ENCODE results near the gene TBL1Y. TPM values are rescaled to one million over a fixed set of nuclear protein-coding genes. Genes with fewer than 3 reads are reported as not detected.
"Not testable (repeated sequence)": the region's sequence is repeated elsewhere in the genome, so short reads cannot be mapped to it uniquely, and the experiment has no call there.

TBL1Y gene
- polyA plus RNA-seq, result 2.8 TPM
- long read RNA-seq, donor 1, result 0 reads
- long read RNA-seq, donor 2, result 0 reads
- long read RNA-seq, donor 3, result 0 reads
- long read RNA-seq, donor 4, result 0 reads
- long read RNA-seq, donor 5, result 0 reads
- long read RNA-seq, donor 6, result 0 reads
- long read RNA-seq, donor 7, result 0 reads
- long read RNA-seq, donor 8, result 0 reads
- long read RNA-seq, donor 9, result 0 reads
- long read RNA-seq, donor 10, result 0 reads
- long read RNA-seq, donor 11, result 0 reads

DNA sequence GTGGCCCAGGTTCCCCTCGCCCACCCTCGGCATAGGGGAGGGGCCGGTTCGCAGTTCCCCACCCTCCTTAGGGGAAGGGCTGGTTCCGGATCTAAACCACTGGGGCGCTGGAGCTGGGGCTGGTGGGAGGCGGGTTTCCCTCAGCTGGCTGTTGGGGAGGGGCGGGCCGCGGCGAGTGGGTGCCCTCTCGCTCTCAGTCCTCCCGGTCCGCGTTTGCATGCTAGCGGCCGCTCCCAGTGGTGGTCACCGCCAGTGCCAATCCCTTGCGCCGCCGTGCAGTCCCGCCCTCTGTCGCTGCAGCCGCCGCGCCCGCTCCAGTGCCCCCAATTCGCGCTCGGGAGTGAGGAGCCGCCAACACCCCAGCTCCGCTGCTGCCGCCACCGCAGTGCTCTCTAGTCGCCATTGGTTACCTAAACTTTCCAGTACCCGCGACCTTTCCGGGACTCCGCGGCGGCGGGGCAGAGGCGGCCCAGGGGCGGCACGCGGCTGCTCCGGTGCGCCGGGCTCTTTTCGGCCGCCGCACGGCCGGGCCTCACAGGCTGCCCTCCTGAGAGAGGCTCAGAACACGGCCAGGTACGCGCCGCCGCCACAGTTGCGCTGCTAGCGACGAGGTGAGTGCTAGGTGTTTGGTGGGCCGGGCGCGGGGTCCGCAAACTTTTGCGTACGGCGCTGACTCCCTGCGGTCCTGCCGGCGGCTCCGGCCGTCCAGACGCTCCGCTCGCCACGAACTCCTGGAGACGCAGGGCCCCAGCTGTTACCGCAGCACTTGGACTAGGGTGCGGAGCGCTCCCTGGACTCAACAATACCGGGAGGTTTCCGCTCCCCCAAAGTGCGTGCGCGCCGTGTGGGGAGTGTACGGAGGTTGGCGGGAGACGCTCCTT is at the start of gene TBL1Y:
Gene TBL1Y (plus strand): TSS at position 326 of the 881 bp plus-strand sequence. CDS start 114,388 bp downstream, outside the sequence.
- peak within 1 kb of the TSS; percentile 69 for H3K27ac ChIP-seq (ENCODE audit: low read length)
- WGBS (ENCODE audit: insufficient coverage, low lambda C conversion rate), result no CpG with 5 or more reads among the region's 91 CpGs

GRCh38 chrY:6894496-6894895 is 16.0 kb upstream of the TBL1Y start:
- Histone ChIP-seq H3K9me3 (ENCODE audit: control insufficient read depth, low read depth, low read length) (no peaks in the 10 kb centered on the region), H3K27ac (ENCODE audit: low read length) (no peak overlapping the region), H3K36me3 (ENCODE audit: control insufficient read depth, insufficient read depth, low read length) (no peaks in the 10 kb centered on the region), H3K4me1 (ENCODE audit: control insufficient read depth, insufficient read depth, low read length) (no peaks in the 10 kb centered on the region), H3K4me3 (ENCODE audit: low read length) (no peak overlapping the region), H3K27me3 (ENCODE audit: control insufficient read depth, insufficient read depth, low read length) (no peaks in the 10 kb centered on the region)
- no peak for DNase-seq
- WGBS (ENCODE audit: insufficient coverage, low lambda C conversion rate), result no CpG with 5 or more reads among the region's 3 CpGs

More for the DNA sequence above, at the start of gene TBL1Y:
- Histone ChIP-seq H3K36me3 (ENCODE audit: control insufficient read depth, insufficient read depth, low read length) (peaks cover 1% of the 10 kb centered on the region), H3K4me3 (ENCODE audit: low read length) (peak within 1 kb of the TSS; percentile 68), H3K4me1 (ENCODE audit: control insufficient read depth, insufficient read depth, low read length) (no peaks in the 10 kb centered on the region), H3K9me3 (ENCODE audit: control insufficient read depth, low read depth, low read length) (no peaks in the 10 kb centered on the region), H3K27me3 (ENCODE audit: control insufficient read depth, insufficient read depth, low read length) (no peaks in the 10 kb centered on the region)
- peak in 1 of 2 donors; percentile 68 for DNase-seq

DNA sequence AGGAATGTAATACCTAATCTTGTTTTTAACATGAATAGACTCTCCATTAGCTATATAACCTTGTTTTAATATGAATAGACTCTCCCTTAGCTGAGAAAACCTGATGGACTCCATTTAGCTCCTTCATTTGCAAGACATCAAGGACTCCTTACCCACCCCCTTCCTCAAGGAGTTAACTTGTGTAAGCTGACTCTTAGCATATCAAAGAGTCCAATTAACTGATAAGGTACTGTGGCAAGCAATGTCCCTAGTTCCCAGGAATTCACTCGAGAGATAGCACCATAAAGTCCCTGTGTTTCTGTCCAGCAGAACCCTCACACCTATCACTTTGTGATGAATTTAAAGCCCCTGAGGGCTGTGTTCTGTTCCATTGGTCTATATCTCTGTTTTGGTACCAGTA is 15.3 kb upstream of the TBL1Y start:
- WGBS (ENCODE audit: insufficient coverage, low lambda C conversion rate), result no CpG with 5 or more reads among the region's 1 CpG
- H3K4me1 ChIP-seq (ENCODE audit: control insufficient read depth, insufficient read depth, low read length), result no peaks in the 10 kb centered on the region
- DNase-seq, result no peak
- H3K27me3 ChIP-seq (ENCODE audit: control insufficient read depth, insufficient read depth, low read length), result no peaks in the 10 kb centered on the region
- H3K36me3 ChIP-seq (ENCODE audit: control insufficient read depth, insufficient read depth, low read length), result no peaks in the 10 kb centered on the region
- H3K27ac ChIP-seq (ENCODE audit: low read length), result no peak overlapping the region
- no peak overlapping the region for H3K4me3 ChIP-seq (ENCODE audit: low read length)
- no peaks in the 10 kb centered on the region for H3K9me3 ChIP-seq (ENCODE audit: control insufficient read depth, low read depth, low read length)

DNA sequence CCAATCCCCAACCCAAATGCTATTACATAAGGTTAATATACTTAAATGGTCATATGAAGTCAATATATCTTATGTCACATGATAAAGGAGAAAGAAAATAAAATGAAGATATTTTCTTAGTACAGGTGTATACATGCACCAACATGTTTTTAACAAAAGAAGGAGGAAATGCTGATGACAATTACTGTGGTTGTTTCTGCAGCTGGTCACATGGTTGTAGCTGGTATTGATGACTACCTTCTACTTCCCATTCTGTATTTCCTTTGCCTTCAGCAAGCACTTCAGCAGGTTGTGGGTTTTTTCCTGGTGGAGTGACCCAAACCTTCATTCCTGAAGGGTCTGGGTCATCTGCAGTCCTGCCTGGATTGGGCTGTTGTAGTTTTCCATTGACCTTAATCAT is 8.4 kb upstream of the TBL1Y start:
- not testable (repeated sequence) for H3K27ac ChIP-seq (ENCODE audit: low read length); H3K4me1 ChIP-seq (ENCODE audit: control insufficient read depth, insufficient read depth, low read length); H3K4me3 ChIP-seq (ENCODE audit: low read length); H3K36me3 ChIP-seq (ENCODE audit: control insufficient read depth, insufficient read depth, low read length); H3K9me3 ChIP-seq (ENCODE audit: control insufficient read depth, low read depth, low read length); DNase-seq; H3K27me3 ChIP-seq (ENCODE audit: control insufficient read depth, insufficient read depth, low read length)

- no peak for DNase-seq
- no peak overlapping the region for H3K27ac ChIP-seq (ENCODE audit: low read length)
- H3K27me3 ChIP-seq (ENCODE audit: control insufficient read depth, insufficient read depth, low read length), result no peaks in the 10 kb centered on the region
- H3K4me1 ChIP-seq (ENCODE audit: control insufficient read depth, insufficient read depth, low read length), result no peaks in the 10 kb centered on the region
- no CpG with 5 or more reads among the region's 1 CpG for WGBS (ENCODE audit: insufficient coverage, low lambda C conversion rate)
- no peaks in the 10 kb centered on the region for H3K36me3 ChIP-seq (ENCODE audit: control insufficient read depth, insufficient read depth, low read length)
- no peak overlapping the region for H3K4me3 ChIP-seq (ENCODE audit: low read length)
- H3K9me3 ChIP-seq (ENCODE audit: control insufficient read depth, low read depth, low read length), result no peaks in the 10 kb centered on the region
These were observed 2.9 kb upstream of the TBL1Y start for GRCh38 chrY:6907591-6907990.

DNA sequence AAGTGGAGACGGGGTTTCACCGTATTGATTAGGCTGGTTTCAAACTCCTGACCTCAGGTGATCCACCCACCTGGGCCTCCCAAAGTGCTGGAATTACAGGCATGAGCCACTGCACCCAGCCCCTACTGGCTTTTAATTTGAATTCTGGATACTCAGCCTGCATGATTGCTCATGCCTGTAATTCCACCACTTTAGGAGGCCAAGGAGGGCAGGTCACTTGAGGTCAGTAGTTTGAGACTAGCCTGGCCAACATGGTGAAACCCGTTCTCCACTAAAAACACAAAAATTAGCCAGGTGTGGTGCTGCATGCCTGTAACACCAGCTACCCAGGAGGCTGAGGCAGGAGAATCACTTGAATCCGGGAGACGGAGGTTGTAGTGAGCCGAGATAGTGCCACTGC is 2.5 kb upstream of the TBL1Y start:
- not testable (repeated sequence) for H3K4me3 ChIP-seq (ENCODE audit: low read length); H3K27me3 ChIP-seq (ENCODE audit: control insufficient read depth, insufficient read depth, low read length); H3K27ac ChIP-seq (ENCODE audit: low read length); H3K4me1 ChIP-seq (ENCODE audit: control insufficient read depth, insufficient read depth, low read length); H3K36me3 ChIP-seq (ENCODE audit: control insufficient read depth, insufficient read depth, low read length); H3K9me3 ChIP-seq (ENCODE audit: control insufficient read depth, low read depth, low read length); DNase-seq
- no CpG with 5 or more reads among the region's 6 CpGs for WGBS (ENCODE audit: insufficient coverage, low lambda C conversion rate)

GRCh38 chrY:6909118-6909521 is 1.4 kb upstream of the TBL1Y start:
- H3K27me3 ChIP-seq (ENCODE audit: control insufficient read depth, insufficient read depth, low read length), result no peaks in the 10 kb centered on the region
- DNase-seq, result peak in 1 of 2 donors; percentile 89
- WGBS (ENCODE audit: insufficient coverage, low lambda C conversion rate), result no CpG with 5 or more reads among the region's 14 CpGs
- no peaks in the 10 kb centered on the region for H3K36me3 ChIP-seq (ENCODE audit: control insufficient read depth, insufficient read depth, low read length)
- no peaks in the 10 kb centered on the region for H3K4me1 ChIP-seq (ENCODE audit: control insufficient read depth, insufficient read depth, low read length)
- no peak overlapping the region for H3K4me3 ChIP-seq (ENCODE audit: low read length)
- no peaks in the 10 kb centered on the region for H3K9me3 ChIP-seq (ENCODE audit: control insufficient read depth, low read depth, low read length)
- peak overlapping the region; percentile 69 for H3K27ac ChIP-seq (ENCODE audit: low read length)

DNA sequence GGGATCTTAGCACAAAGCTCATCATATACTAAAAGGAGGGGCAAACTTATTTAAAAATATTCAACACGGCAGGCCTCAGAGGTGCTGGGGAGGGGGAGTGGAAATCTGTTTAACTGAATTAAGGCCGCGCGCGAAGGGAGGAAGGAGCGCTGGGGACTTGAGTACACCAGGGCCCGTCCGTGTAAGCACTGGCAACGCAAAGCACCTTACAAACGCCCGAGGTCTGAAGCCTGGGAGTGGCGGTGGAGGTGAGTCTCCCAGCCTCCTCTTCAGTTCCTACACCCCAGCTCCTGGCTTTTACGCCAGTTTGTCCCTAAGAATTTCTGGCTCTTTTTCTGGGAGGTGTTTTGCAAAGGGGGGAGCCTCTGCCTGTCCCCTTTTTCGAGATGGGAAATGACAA is 641 bp upstream of the TBL1Y start:
- H3K27ac ChIP-seq (ENCODE audit: low read length), result peak overlapping the region; percentile 69
- H3K27me3 ChIP-seq (ENCODE audit: control insufficient read depth, insufficient read depth, low read length), result no peaks in the 10 kb centered on the region
- no peaks in the 10 kb centered on the region for H3K36me3 ChIP-seq (ENCODE audit: control insufficient read depth, insufficient read depth, low read length)
- H3K4me1 ChIP-seq (ENCODE audit: control insufficient read depth, insufficient read depth, low read length), result no peaks in the 10 kb centered on the region
- no CpG with 5 or more reads among the region's 14 CpGs for WGBS (ENCODE audit: insufficient coverage, low lambda C conversion rate)
- no peaks in the 10 kb centered on the region for H3K9me3 ChIP-seq (ENCODE audit: control insufficient read depth, low read depth, low read length)
- peak overlapping the region; percentile 68 for H3K4me3 ChIP-seq (ENCODE audit: low read length)
- peak in 1 of 2 donors; percentile 43 for DNase-seq

DNA sequence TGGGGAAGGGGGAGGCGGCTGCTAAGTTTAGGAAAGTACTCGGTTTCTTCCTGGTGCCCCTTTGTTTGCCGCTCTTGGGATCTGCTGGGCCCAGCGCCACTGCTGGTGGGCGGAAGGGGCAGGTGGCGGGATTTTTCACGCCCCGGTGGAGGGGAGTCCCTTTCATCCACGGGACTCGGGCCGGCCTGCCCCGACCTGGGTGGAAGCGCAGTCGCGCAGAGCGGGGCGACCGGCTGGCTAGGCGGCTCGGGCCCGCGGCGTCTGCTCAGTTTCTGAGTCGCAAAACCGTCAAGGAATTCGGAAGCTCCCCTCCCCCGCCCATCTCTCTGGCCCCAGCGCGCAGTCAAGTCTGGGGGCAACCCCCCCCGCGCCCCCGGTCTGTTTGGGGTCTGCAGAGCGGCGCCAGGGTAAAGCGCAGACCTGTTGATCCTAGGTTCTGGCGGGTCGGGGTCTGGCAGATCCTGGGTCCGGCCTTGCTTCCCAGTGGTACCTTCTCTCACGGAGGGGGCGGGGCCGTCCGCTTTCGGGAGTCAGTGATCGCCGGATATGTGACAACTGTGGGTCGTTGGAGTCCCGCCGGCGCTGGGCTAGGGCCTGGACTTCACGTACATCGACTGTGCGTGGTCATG is 870 bp downstream of the TBL1Y start, which contains the start of gene AMELY:
Gene AMELY (minus strand): TSS at position 500 of the 629 bp plus-strand sequence. CDS start 39,144 bp downstream, outside the sequence.
- Histone ChIP-seq H3K27me3 (ENCODE audit: control insufficient read depth, insufficient read depth, low read length) (no peaks in the 10 kb centered on the region), H3K36me3 (ENCODE audit: control insufficient read depth, insufficient read depth, low read length) (peaks cover 5% of the 10 kb centered on the region), H3K4me3 (ENCODE audit: low read length) (peak within 1 kb of the TSS; percentile 68), H3K9me3 (ENCODE audit: control insufficient read depth, low read depth, low read length) (no peaks in the 10 kb centered on the region), H3K4me1 (ENCODE audit: control insufficient read depth, insufficient read depth, low read length) (no peaks in the 10 kb centered on the region), H3K27ac (ENCODE audit: low read length) (peak within 1 kb of the TSS; percentile 69)
- no CpG with 5 or more reads among the region's 52 CpGs for WGBS (ENCODE audit: insufficient coverage, low lambda C conversion rate)
- peak in 1 of 2 donors; percentile 39 for DNase-seq

GRCh38 chrY:6913362-6913761 is 2.9 kb downstream of the TBL1Y start:
- H3K4me1 ChIP-seq (ENCODE audit: control insufficient read depth, insufficient read depth, low read length), result no peaks in the 10 kb centered on the region
- no peak overlapping the region for H3K4me3 ChIP-seq (ENCODE audit: low read length)
- H3K36me3 ChIP-seq (ENCODE audit: control insufficient read depth, insufficient read depth, low read length), result peaks cover 8% of the 10 kb centered on the region
- no peaks in the 10 kb centered on the region for H3K27me3 ChIP-seq (ENCODE audit: control insufficient read depth, insufficient read depth, low read length)
- H3K27ac ChIP-seq (ENCODE audit: low read length), result no peak overlapping the region
- DNase-seq, result peak in 1 of 2 donors; percentile 48
- no peaks in the 10 kb centered on the region for H3K9me3 ChIP-seq (ENCODE audit: control insufficient read depth, low read depth, low read length)
